IgD-negative memory B cell (primary cell): ENCODE results near the gene HIC1. TPM values are rescaled to one million over a fixed set of nuclear protein-coding genes. Genes with fewer than 3 reads are reported as not detected.

Experiments
- H3K27ac Mint-ChIP-seq, 3 donors: one replicate each; pipeline ENCODE4 v1.8.0; 2020 to 2022; ENCODE audit warnings: mild to moderate bottlenecking in 3 of 3, mixed read lengths in 3 of 3, moderate library complexity in 1 of 3
- H3K27me3 Mint-ChIP-seq: one replicate; pipeline ENCODE4 v1.8.0; 2021; ENCODE audit warnings: mixed read lengths
- H3K36me3 Mint-ChIP-seq: one replicate; pipeline ENCODE4 v1.8.0; 2020; ENCODE audit warnings: mild to moderate bottlenecking, mixed read lengths
- H3K4me1 Mint-ChIP-seq, 3 donors: one replicate each; pipeline ENCODE4 v1.8.0; 2020 to 2022; ENCODE audit warnings: mixed read lengths in 3 of 3, mild to moderate bottlenecking in 1 of 3
- H3K4me3 Mint-ChIP-seq, 4 donors: one replicate each; pipeline ENCODE4 v1.8.0; 2020 to 2022; ENCODE audit warnings: mild to moderate bottlenecking in 4 of 4, mixed read lengths in 4 of 4, moderate library complexity in 3 of 4
- H3K9me3 Mint-ChIP-seq, 3 donors: one replicate each; pipeline ENCODE4 v1.8.0; 2020 to 2021; ENCODE audit warnings: mixed read lengths in 3 of 3, mild to moderate bottlenecking in 1 of 3
- polyA plus RNA-seq: library from polyadenylated mRNA; unstranded; fragments of 300-500 nt; fragmentation: Illumina TruSeq; gene quantifications from one replicate; pipeline ENCODE4 v1.2.3, GENCODE V29; 2021

HIC1 gene
- polyA plus RNA-seq, 1 donor from 2014 or later = 0.88 TPM

- peaks cover 5% of the 10 kb centered on the region for H3K36me3 Mint-ChIP-seq
- H3K4me3 Mint-ChIP-seq = peak overlapping the region in 3 of 4 donors; percentile 12 to 62 (median 17)
- peaks cover 4 to 20% (median 20%) of the 10 kb centered on the region in 3 donors for H3K4me1 Mint-ChIP-seq
- H3K9me3 Mint-ChIP-seq = no peaks in the 10 kb centered on the region
- H3K27me3 Mint-ChIP-seq = peaks cover 10% of the 10 kb centered on the region
- H3K27ac Mint-ChIP-seq = peak overlapping the region in 2 of 3 donors; percentile 53 to 95
Observed at GRCh38 chr17:2057760-2058585, 3.1 kb downstream of the HIC1 start.

GRCh38 chr17:2058586-2059546 is 4.0 kb downstream of the HIC1 start:
- Mint-ChIP-seq H3K9me3 (no peaks in the 10 kb centered on the region), H3K27ac (peak overlapping the region in 2 of 3 donors; percentile 39 to 95), H3K4me1 (peaks cover 11 to 28% (median 18%) of the 10 kb centered on the region in 3 donors), H3K36me3 (peaks cover 5% of the 10 kb centered on the region), H3K27me3 (peaks cover 5% of the 10 kb centered on the region), H3K4me3 (peak overlapping the region; percentile 64 to 92 (median 84))

GRCh38 chr17:2059547-2060384 is 4.9 kb downstream of the HIC1 start:
- Mint-ChIP-seq H3K36me3 (peaks cover 7% of the 10 kb centered on the region), H3K9me3 (no peaks in the 10 kb centered on the region), H3K4me3 (peak overlapping the region; percentile 64 to 92 (median 84)), H3K27ac (peak overlapping the region; percentile 39 to 95 (median 73)), H3K27me3 (peaks cover 5% of the 10 kb centered on the region), H3K4me1 (peaks cover 18 to 35% (median 22%) of the 10 kb centered on the region in 3 donors)

GRCh38 chr17:2060385-2060658 is 5.4 kb downstream of the HIC1 start:
- Mint-ChIP-seq H3K36me3 (peaks cover 9% of the 10 kb centered on the region), H3K4me3 (peak overlapping the region in 3 of 4 donors; percentile 34 to 85 (median 77)), H3K27ac (peak overlapping the region in 1 of 3 donors; percentile 95)

GRCh38 chr17:2060681-2061440 is 6.0 kb downstream of the HIC1 start:
- Mint-ChIP-seq H3K9me3 (no peaks in the 10 kb centered on the region), H3K4me1 (peaks cover 21 to 37% (median 24%) of the 10 kb centered on the region in 3 donors), H3K27ac (peak overlapping the region in 1 of 3 donors; percentile 95), H3K36me3 (peaks cover 9% of the 10 kb centered on the region), H3K27me3 (peaks cover 5% of the 10 kb centered on the region), H3K4me3 (peak overlapping the region in 2 of 4 donors; percentile 77 to 85)

More at GRCh38 chr17:2060385-2060658, 5.4 kb downstream of the HIC1 start:
- no peaks in the 10 kb centered on the region for H3K9me3 Mint-ChIP-seq
- peaks cover 20 to 37% (median 24%) of the 10 kb centered on the region in 3 donors for H3K4me1 Mint-ChIP-seq
- peaks cover 5% of the 10 kb centered on the region for H3K27me3 Mint-ChIP-seq

GRCh38 chr17:2061441-2061958 is 6.6 kb downstream of the HIC1 start:
- Mint-ChIP-seq H3K27me3 (peaks cover 5% of the 10 kb centered on the region), H3K9me3 (no peaks in the 10 kb centered on the region), H3K4me1 (peaks cover 21 to 37% (median 24%) of the 10 kb centered on the region in 3 donors), H3K27ac (peak overlapping the region in 1 of 3 donors; percentile 67), H3K4me3 (peak overlapping the region in 1 of 4 donors; percentile 82), H3K36me3 (peaks cover 9% of the 10 kb centered on the region)

- peak overlapping the region in 2 of 4 donors; percentile 33 to 68 for H3K4me3 Mint-ChIP-seq
- peaks cover 9% of the 10 kb centered on the region for H3K36me3 Mint-ChIP-seq
- peak overlapping the region in 2 of 3 donors; percentile 57 to 67 for H3K27ac Mint-ChIP-seq
- H3K9me3 Mint-ChIP-seq = no peaks in the 10 kb centered on the region
- H3K27me3 Mint-ChIP-seq = peaks cover 4% of the 10 kb centered on the region
- peaks cover 21 to 35% (median 24%) of the 10 kb centered on the region in 3 donors for H3K4me1 Mint-ChIP-seq
Observed at GRCh38 chr17:2062571-2063183, 7.8 kb downstream of the HIC1 start.

GRCh38 chr17:2063261-2064146 is 8.6 kb downstream of the HIC1 start:
- Mint-ChIP-seq H3K27me3 (peaks cover 4% of the 10 kb centered on the region), H3K36me3 (peaks cover 9% of the 10 kb centered on the region), H3K27ac (peak overlapping the region; percentile 57 to 67 (median 59)), H3K4me3 (peak overlapping the region in 3 of 4 donors; percentile 33 to 84 (median 58)), H3K9me3 (no peaks in the 10 kb centered on the region), H3K4me1 (peaks cover 21 to 35% (median 24%) of the 10 kb centered on the region in 3 donors)

- Mint-ChIP-seq H3K4me3 (peak overlapping the region in 3 of 4 donors; percentile 33 to 86 (median 84)), H3K27me3 (peaks cover 4% of the 10 kb centered on the region), H3K36me3 (peaks cover 9% of the 10 kb centered on the region), H3K4me1 (peaks cover 21 to 35% (median 24%) of the 10 kb centered on the region in 3 donors), H3K27ac (peak overlapping the region; percentile 57 to 93 (median 67)), H3K9me3 (no peaks in the 10 kb centered on the region)
Observed at GRCh38 chr17:2064147-2064489, 9.2 kb downstream of the HIC1 start.

- Mint-ChIP-seq H3K9me3 (no peaks in the 10 kb centered on the region), H3K4me1 (peaks cover 21 to 31% (median 21%) of the 10 kb centered on the region in 3 donors), H3K27me3 (peaks cover 2% of the 10 kb centered on the region), H3K4me3 (peak overlapping the region; percentile 31 to 86 (median 58)), H3K36me3 (peaks cover 9% of the 10 kb centered on the region), H3K27ac (peak overlapping the region; percentile 67 to 93 (median 89))
Observed at GRCh38 chr17:2064520-2064971, 9.6 kb downstream of the HIC1 start.

- H3K9me3 Mint-ChIP-seq = no peaks in the 10 kb centered on the region
- peak overlapping the region in 3 of 4 donors; percentile 33 to 86 (median 84) for H3K4me3 Mint-ChIP-seq
- peaks cover 8% of the 10 kb centered on the region for H3K36me3 Mint-ChIP-seq
- peaks cover 26 to 29% (median 26%) of the 10 kb centered on the region in 3 donors for H3K4me1 Mint-ChIP-seq
- H3K27ac Mint-ChIP-seq = peak overlapping the region; percentile 67 to 93 (median 89)
- H3K27me3 Mint-ChIP-seq = peaks cover 1% of the 10 kb centered on the region
Observed at GRCh38 chr17:2064980-2065785, 10.3 kb downstream of the HIC1 start.
